ENCODE measurements around the gene PTPN5. TPM values are rescaled to one million over a fixed set of nuclear protein-coding genes. Genes with fewer than 3 reads are reported as not detected.

PTPN5 gene
- total RNA-seq, 3 donors from 2014 or later = 0.14 to 0.92 (median 0.17) TPM

- no peak for DNase-seq
- no peak for ATAC-seq
- no peak overlapping the region for H3K4me3 ChIP-seq
- no peaks in the 10 kb centered on the region for H3K36me3 ChIP-seq (ENCODE audit: low read depth)
- intact Hi-C loops (cut with DNase I, micrococcal nuclease) = no loop called here
- H3K9me3 ChIP-seq = no peaks in the 10 kb centered on the region
- peaks cover 10% of the 10 kb centered on the region for H3K4me1 ChIP-seq (ENCODE audit: low read depth)
- TF ChIP-seq, protein P1, sequence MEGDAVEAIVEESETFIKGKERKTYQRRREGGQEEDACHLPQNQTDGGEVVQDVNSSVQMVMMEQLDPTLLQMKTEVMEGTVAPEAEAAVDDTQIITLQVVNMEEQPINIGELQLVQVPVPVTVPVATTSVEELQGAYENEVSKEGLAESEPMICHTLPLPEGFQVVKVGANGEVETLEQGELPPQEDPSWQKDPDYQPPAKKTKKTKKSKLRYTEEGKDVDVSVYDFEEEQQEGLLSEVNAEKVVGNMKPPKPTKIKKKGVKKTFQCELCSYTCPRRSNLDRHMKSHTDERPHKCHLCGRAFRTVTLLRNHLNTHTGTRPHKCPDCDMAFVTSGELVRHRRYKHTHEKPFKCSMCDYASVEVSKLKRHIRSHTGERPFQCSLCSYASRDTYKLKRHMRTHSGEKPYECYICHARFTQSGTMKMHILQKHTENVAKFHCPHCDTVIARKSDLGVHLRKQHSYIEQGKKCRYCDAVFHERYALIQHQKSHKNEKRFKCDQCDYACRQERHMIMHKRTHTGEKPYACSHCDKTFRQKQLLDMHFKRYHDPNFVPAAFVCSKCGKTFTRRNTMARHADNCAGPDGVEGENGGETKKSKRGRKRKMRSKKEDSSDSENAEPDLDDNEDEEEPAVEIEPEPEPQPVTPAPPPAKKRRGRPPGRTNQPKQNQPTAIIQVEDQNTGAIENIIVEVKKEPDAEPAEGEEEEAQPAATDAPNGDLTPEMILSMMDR (IDR thresholded peaks at IDR 0.05) = no peak
Measured at GRCh38 chr11:18704045-18704645, 87.5 kb downstream of the PTPN5 start.

- ATAC-seq (no peak), DNase-seq (no peak)
- H3K4me3 ChIP-seq = no peak overlapping the region
- intact Hi-C loops (cut with DNase I, micrococcal nuclease) = no loop called here
- peaks cover 12% of the 10 kb centered on the region for H3K4me1 ChIP-seq (ENCODE audit: low read depth)
- no peaks in the 10 kb centered on the region for H3K9me3 ChIP-seq
- no peaks in the 10 kb centered on the region for H3K36me3 ChIP-seq (ENCODE audit: low read depth)
- TF ChIP-seq, protein P1 (IDR thresholded peaks at IDR 0.05) = no peak
Measured at GRCh38 chr11:18703001-18703763, 88.4 kb downstream of the PTPN5 start.

DNA sequence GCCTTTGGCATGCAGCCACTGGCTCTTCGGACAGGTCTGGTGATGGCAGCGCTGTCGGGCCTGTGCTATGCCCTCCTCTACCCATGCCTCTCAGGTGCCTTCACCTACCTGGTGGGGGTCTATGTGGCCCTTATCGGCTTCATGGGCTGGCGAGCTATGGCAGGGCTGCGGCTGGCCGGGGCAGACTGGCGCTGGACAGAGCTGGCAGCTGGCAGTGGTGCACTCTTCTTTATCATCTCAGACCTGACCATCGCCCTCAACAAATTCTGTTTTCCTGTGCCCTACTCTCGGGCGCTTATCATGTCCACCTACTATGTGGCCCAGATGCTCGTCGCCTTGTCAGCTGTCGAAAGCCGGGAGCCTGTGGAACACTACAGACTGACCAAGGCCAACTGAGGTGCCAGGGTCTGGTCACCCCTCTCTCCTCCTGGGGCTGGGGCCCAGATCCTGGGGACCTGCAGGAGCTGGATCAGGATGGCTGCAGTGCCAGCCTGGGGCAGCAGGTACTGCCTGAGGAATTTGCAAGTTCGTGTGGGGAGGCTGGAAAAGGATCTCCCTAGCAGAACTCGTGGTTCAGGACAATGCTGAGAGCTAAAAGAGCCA, 89.9 kb downstream of the PTPN5 start:
- Histone ChIP-seq H3K9me3 (no peaks in the 10 kb centered on the region), H3K4me3 (no peak overlapping the region), H3K36me3 (ENCODE audit: low read depth) (no peaks in the 10 kb centered on the region), H3K4me1 (ENCODE audit: low read depth) (peaks cover 12% of the 10 kb centered on the region)
- DNase-seq (no peak), ATAC-seq (no peak)
- intact Hi-C loops (cut with DNase I, micrococcal nuclease) = no loop called here
- TF ChIP-seq, protein P1 (IDR thresholded peaks at IDR 0.05) = no peak

- H3K4me3 ChIP-seq = no peak overlapping the region
- ATAC-seq = no peak
- TF ChIP-seq, protein P1 (IDR thresholded peaks at IDR 0.05) = no peak
- H3K4me1 ChIP-seq (ENCODE audit: low read depth) = peaks cover 12% of the 10 kb centered on the region
- H3K9me3 ChIP-seq = no peaks in the 10 kb centered on the region
- DNase-seq = no peak
- H3K36me3 ChIP-seq (ENCODE audit: low read depth) = no peaks in the 10 kb centered on the region
- intact Hi-C loops (cut with DNase I, micrococcal nuclease) = no loop called here
Measured at GRCh38 chr11:18700872-18701271, 90.7 kb downstream of the PTPN5 start.

GRCh38 chr11:18700375-18700774, 91.2 kb downstream of the PTPN5 start:
- Histone ChIP-seq H3K4me3 (no peak overlapping the region), H3K9me3 (no peaks in the 10 kb centered on the region), H3K36me3 (ENCODE audit: low read depth) (no peaks in the 10 kb centered on the region), H3K4me1 (ENCODE audit: low read depth) (peaks cover 8% of the 10 kb centered on the region)
- TF ChIP-seq, protein P1 (IDR thresholded peaks at IDR 0.05) = no peak
- intact Hi-C loops (cut with DNase I, micrococcal nuclease) = no loop called here
- ATAC-seq = no peak
- DNase-seq = peak in 1 of 3 donors; percentile 28
